Measurements from ENCODE around the gene SPAG16. TPM values are rescaled to one million over a fixed set of nuclear protein-coding genes. Genes with fewer than 3 reads are reported as not detected.

The SPAG16 gene
- polyA plus RNA-seq, 1 of the 3 experiments (the other 2 are of a cell fraction), result 29.5 TPM

DNA sequence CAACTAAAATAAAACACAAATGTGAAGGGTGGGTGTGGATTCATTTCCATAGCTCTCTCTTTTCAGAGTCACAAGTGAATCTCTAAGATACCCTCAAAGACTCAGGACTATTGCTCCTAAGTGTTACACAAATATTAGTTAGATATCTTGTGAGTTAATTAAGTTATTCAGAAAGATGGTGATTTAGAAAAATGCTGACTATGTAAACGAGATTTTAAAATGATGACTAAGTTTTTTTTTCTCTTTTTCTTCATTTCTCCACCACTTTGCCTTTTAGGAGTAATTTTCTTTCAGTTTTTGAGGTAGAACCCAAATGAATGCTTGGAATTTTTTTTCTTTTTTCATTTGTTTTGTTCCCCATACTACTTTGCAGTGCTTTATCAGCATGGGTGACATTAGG, 479.7 kb downstream of the SPAG16 start:
- H3K4me2 ChIP-seq, result no peak overlapping the region
- no peak for TF ChIP-seq RAD21 (IDR thresholded peaks at IDR 0.05; ENCODE audit: low read length)
- TF ChIP-seq NFIC (IDR thresholded peaks at IDR 0.05; ENCODE audit: borderline replicate concordance), result no peak
- no peak for TF ChIP-seq RXRA (IDR thresholded peaks at IDR 0.05; ENCODE audit: borderline replicate concordance, low read depth)
- TF ChIP-seq TCF12 (IDR thresholded peaks at IDR 0.05), result no peak
- TF ChIP-seq GATA2 (CRISPR knock-in tag; IDR thresholded peaks at IDR 0.05), result no peak
- TF ChIP-seq, protein P1, sequence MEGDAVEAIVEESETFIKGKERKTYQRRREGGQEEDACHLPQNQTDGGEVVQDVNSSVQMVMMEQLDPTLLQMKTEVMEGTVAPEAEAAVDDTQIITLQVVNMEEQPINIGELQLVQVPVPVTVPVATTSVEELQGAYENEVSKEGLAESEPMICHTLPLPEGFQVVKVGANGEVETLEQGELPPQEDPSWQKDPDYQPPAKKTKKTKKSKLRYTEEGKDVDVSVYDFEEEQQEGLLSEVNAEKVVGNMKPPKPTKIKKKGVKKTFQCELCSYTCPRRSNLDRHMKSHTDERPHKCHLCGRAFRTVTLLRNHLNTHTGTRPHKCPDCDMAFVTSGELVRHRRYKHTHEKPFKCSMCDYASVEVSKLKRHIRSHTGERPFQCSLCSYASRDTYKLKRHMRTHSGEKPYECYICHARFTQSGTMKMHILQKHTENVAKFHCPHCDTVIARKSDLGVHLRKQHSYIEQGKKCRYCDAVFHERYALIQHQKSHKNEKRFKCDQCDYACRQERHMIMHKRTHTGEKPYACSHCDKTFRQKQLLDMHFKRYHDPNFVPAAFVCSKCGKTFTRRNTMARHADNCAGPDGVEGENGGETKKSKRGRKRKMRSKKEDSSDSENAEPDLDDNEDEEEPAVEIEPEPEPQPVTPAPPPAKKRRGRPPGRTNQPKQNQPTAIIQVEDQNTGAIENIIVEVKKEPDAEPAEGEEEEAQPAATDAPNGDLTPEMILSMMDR (IDR thresholded peaks at IDR 0.05), result no peak
- no peak for TF ChIP-seq EZH2phosphoT487 (IDR thresholded peaks at IDR 0.05; ENCODE audit: borderline replicate concordance, low read depth)
- TF ChIP-seq FOSL2 (IDR thresholded peaks at IDR 0.05; ENCODE audit: borderline replicate concordance, low read depth), result no peak
- no peak for TF ChIP-seq NRF1 (IDR thresholded peaks at IDR 0.05; ENCODE audit: low read depth, low read length)
- no peak for TF ChIP-seq SIN3A (IDR thresholded peaks at IDR 0.05; ENCODE audit: borderline replicate concordance, low read depth, low read length)
- no peak for TF ChIP-seq POLR2AphosphoS5 (IDR thresholded peaks at IDR 0.05; ENCODE audit: low read depth, low read length)
- no peak for TF ChIP-seq YY1 (IDR thresholded peaks at IDR 0.05; ENCODE audit: low read depth)
- TF ChIP-seq JUND (IDR thresholded peaks at IDR 0.05), result no peak
- TF ChIP-seq CHD2 (IDR thresholded peaks at IDR 0.05; ENCODE audit: low read length, partially characterized antibody), result no peak
- TF ChIP-seq SMC3 (IDR thresholded peaks at IDR 0.05; ENCODE audit: low read depth, low read length), result no peak
- TF ChIP-seq FOXJ3 (CRISPR knock-in tag; IDR thresholded peaks at IDR 0.05), result no peak
- TF ChIP-seq, protein P2, sequence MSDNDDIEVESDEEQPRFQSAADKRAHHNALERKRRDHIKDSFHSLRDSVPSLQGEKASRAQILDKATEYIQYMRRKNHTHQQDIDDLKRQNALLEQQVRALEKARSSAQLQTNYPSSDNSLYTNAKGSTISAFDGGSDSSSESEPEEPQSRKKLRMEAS (IDR thresholded peaks at IDR 0.05; ENCODE audit: low read depth), result no peak
- no peaks in the 10 kb centered on the region for H3K79me2 ChIP-seq (ENCODE audit: insufficient read depth)
- peaks cover 0 to 5% of the 10 kb centered on the region in 2 experiments; a peak in 1 of 4 replicates for H3K4me1 ChIP-seq (ENCODE audit: control insufficient read depth in 1 of 2, insufficient read depth in 2 of 2, low read depth in 1 of 2, low read length in 1 of 2)
- H3K27me3 ChIP-seq (ENCODE audit: insufficient read depth), result no peaks in the 10 kb centered on the region
- H3F3A ChIP-seq (replicated peaks; ENCODE audit: insufficient read depth), result no peaks in the 10 kb centered on the region
- no peaks in the 10 kb centered on the region for H3K36me3 ChIP-seq (replicated peaks in 1 of 2; ENCODE audit: control insufficient read depth in 1 of 2, insufficient read depth in 2 of 2, low read length in 1 of 2)
- H2AFZ ChIP-seq (ENCODE audit: low read depth), result no peak overlapping the region
- H3K9me2 ChIP-seq, result no peaks in the 10 kb centered on the region
- WGBS (ENCODE audit: low lambda C conversion rate), result 0% methylated on average over 1 of the region's 1 CpG
- no peak overlapping the region for H3K9ac ChIP-seq
- no peaks in the 10 kb centered on the region for H4K20me1 ChIP-seq (ENCODE audit: insufficient read depth)
- POLR2A ChIA-PET, result no interaction called here
- CTCF ChIA-PET, result no interaction called here
- no peak overlapping the region for H3K27ac ChIP-seq (ENCODE audit: low read depth in 2 of 2, low read length in 1 of 2)
- no peaks in the 10 kb centered on the region for H3K9me3 ChIP-seq
- no peak overlapping the region for H3K4me3 ChIP-seq (ENCODE audit: low read depth in 2 of 2, low read length in 1 of 2)
- no peak for DNase-seq

DNA sequence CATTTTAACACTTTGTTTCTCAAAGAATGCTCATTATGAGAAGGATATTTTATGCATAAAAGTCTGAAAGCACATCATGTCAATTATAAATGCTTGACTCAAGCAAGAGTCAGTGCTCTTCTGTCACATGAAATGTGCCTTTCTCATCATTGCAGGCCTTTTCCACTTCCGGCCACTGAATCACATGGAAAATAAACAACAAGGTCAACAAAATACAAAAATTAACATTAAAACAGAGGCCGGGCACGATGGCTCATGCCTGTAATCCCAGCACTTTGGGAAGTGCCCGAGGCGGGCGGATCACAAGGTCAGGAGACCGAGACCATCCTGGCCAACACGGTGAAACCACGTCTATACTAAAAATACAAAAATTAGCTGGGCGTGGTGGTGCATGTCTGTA, 480.6 kb downstream of the SPAG16 start:
- no peak overlapping the region for H3K27ac ChIP-seq (ENCODE audit: low read depth in 2 of 2, low read length in 1 of 2)
- POLR2A ChIA-PET, result no interaction called here

More for the DNA sequence above, 480.6 kb downstream of the SPAG16 start:
- CTCF ChIA-PET, result no interaction called here
- H3K9me2 ChIP-seq, result no peaks in the 10 kb centered on the region
- no peaks in the 10 kb centered on the region for H3K79me2 ChIP-seq (ENCODE audit: insufficient read depth)
- DNase-seq, result no peak
- H2AFZ ChIP-seq (ENCODE audit: low read depth), result no peak overlapping the region
- H3K4me1 ChIP-seq (ENCODE audit: control insufficient read depth in 1 of 2, insufficient read depth in 2 of 2, low read depth in 1 of 2, low read length in 1 of 2), result peaks cover 0 to 5% of the 10 kb centered on the region in 2 experiments; a peak in 1 of 4 replicates
- no peak overlapping the region for H3K4me3 ChIP-seq (ENCODE audit: low read depth in 2 of 2, low read length in 1 of 2)
- no peaks in the 10 kb centered on the region for H3F3A ChIP-seq (replicated peaks; ENCODE audit: insufficient read depth)
- no peak overlapping the region for H3K4me2 ChIP-seq
- H3K9me3 ChIP-seq, result no peaks in the 10 kb centered on the region
- H4K20me1 ChIP-seq (ENCODE audit: insufficient read depth), result no peaks in the 10 kb centered on the region
- H3K27me3 ChIP-seq (ENCODE audit: insufficient read depth), result no peaks in the 10 kb centered on the region
- no peak overlapping the region for H3K9ac ChIP-seq
- H3K36me3 ChIP-seq (replicated peaks in 1 of 2; ENCODE audit: control insufficient read depth in 1 of 2, insufficient read depth in 2 of 2, low read length in 1 of 2), result no peaks in the 10 kb centered on the region
- WGBS (ENCODE audit: low lambda C conversion rate), result 79% methylated on average over 9 of the region's 10 CpGs
- no peak for TF ChIP-seq NFIC (IDR thresholded peaks at IDR 0.05; ENCODE audit: borderline replicate concordance)
- TF ChIP-seq, protein P3, sequence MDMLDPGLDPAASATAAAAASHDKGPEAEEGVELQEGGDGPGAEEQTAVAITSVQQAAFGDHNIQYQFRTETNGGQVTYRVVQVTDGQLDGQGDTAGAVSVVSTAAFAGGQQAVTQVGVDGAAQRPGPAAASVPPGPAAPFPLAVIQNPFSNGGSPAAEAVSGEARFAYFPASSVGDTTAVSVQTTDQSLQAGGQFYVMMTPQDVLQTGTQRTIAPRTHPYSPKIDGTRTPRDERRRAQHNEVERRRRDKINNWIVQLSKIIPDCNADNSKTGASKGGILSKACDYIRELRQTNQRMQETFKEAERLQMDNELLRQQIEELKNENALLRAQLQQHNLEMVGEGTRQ (IDR thresholded peaks at IDR 0.05; ENCODE audit: borderline replicate concordance, low read depth, low read length), result no peak
- TF ChIP-seq SMC3 (IDR thresholded peaks at IDR 0.05; ENCODE audit: low read depth, low read length), result no peak
- no peak for TF ChIP-seq FOSL2 (IDR thresholded peaks at IDR 0.05; ENCODE audit: borderline replicate concordance, low read depth)
- TF ChIP-seq RCOR1 (IDR thresholded peaks at IDR 0.05; ENCODE audit: low read length), result no peak
